Esophagus squamous epithelium (tissue), 4 donors: Measurements from ENCODE around the gene MRM1.

Experiments
- POLR2A ChIP-seq, 4 donors: fragments of 450-650 bp; IDR thresholded peaks; one replicate each; pipeline ENCODE4 v1.6.1; 2017; ENCODE audit warnings: antibody characterized with exemption in 4 of 4, mild to moderate bottlenecking in 4 of 4, moderate library complexity in 3 of 4
- TF ChIP-seq, protein P1 (sequence below), 6 experiments: fragments of 450-650 bp in 4 of 6; fragments of 200-600 bp in 2 of 6; sonication (generic) in 2 of 6; IDR thresholded peaks; one replicate each; pipeline ENCODE4 v1.5.1; 2016 to 2019; ENCODE audit warnings: antibody characterized with exemption in 6 of 6, mild to moderate bottlenecking in 4 of 6, moderate library complexity in 4 of 6

DNA sequence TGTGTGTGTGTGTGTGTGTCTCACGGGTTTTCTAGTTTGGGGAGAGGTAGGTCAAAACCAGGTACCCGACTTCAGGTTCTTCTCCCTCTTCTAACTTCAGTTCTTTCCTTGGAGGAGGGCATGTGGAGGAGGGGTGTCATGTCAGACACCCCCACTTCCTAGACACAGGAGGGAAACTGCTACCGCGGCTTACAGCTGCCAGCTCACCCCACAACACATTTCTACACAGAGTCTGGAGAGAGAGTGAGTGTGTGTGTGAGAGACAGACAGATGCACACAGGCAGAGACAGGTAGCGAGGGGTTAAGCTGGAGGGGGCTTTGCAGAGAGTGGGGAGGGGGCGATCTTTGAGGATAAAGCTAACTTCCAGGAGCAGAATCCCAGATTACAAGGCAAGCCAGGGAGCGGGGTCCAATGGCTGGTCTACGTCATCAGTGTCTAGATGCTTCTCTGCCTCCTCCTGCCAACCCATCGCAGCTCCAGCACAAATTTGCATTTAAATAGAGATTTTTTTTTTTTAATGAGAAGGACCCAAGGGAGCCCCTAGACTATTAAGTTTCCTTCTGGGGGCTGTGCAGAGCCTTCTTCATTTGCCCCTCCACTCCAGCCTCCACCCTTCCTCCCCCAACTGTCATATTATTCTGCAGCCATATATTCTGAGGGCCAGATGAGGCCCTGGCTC lies 48.9 kb downstream of the MRM1 start:
- TF ChIP-seq POLR2A (IDR thresholded peaks at IDR 0.05) = no peak
- TF ChIP-seq, protein P1, sequence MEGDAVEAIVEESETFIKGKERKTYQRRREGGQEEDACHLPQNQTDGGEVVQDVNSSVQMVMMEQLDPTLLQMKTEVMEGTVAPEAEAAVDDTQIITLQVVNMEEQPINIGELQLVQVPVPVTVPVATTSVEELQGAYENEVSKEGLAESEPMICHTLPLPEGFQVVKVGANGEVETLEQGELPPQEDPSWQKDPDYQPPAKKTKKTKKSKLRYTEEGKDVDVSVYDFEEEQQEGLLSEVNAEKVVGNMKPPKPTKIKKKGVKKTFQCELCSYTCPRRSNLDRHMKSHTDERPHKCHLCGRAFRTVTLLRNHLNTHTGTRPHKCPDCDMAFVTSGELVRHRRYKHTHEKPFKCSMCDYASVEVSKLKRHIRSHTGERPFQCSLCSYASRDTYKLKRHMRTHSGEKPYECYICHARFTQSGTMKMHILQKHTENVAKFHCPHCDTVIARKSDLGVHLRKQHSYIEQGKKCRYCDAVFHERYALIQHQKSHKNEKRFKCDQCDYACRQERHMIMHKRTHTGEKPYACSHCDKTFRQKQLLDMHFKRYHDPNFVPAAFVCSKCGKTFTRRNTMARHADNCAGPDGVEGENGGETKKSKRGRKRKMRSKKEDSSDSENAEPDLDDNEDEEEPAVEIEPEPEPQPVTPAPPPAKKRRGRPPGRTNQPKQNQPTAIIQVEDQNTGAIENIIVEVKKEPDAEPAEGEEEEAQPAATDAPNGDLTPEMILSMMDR (IDR thresholded peaks at IDR 0.05) = no peak
